Epidermal melanocyte (primary cell): ENCODE measurements around the gene MYRF.

Source experiments
- DNase-seq: peaks from one replicate; pipeline ENCODE4 v3.0.0; 2011; ENCODE audit warnings: low spot score; ENCODE audit not compliant: insufficient read length

The MYRF gene

GRCh38 chr11:61757213-61757862, 4.9 kb downstream of the MYRF start:
- DNase-seq, result no peak

- DNase-seq, result no peak
These were observed 8.5 kb downstream of the MYRF start for GRCh38 chr11:61760946-61761345.

- DNase-seq, result no peak
These were observed 9.2 kb downstream of the MYRF start for GRCh38 chr11:61761440-61762222.

- no peak for DNase-seq
These were observed 9.8 kb downstream of the MYRF start for GRCh38 chr11:61762223-61762615.

- DNase-seq, result no peak
These were observed 10.4 kb downstream of the MYRF start for GRCh38 chr11:61762798-61763197.

GRCh38 chr11:61763930-61764605, 11.6 kb downstream of the MYRF start:
- DNase-seq, result no peak

GRCh38 chr11:61764606-61765260, 12.3 kb downstream of the MYRF start:
- no peak for DNase-seq

- DNase-seq, result no peak
These were observed 13.3 kb downstream of the MYRF start for GRCh38 chr11:61765550-61766253.

GRCh38 chr11:61766353-61766841, 14.0 kb downstream of the MYRF start:
- no peak for DNase-seq

GRCh38 chr11:61768376-61769076, 16.1 kb downstream of the MYRF start:
- no peak for DNase-seq

- DNase-seq, result no peak
These were observed 16.9 kb downstream of the MYRF start for GRCh38 chr11:61769169-61769920.

- DNase-seq, result no peak
These were observed 17.7 kb downstream of the MYRF start for GRCh38 chr11:61769946-61770683.

GRCh38 chr11:61771195-61771894, 18.9 kb downstream of the MYRF start:
- no peak for DNase-seq

- no peak for DNase-seq
These were observed 19.6 kb downstream of the MYRF start for GRCh38 chr11:61771985-61772455.

GRCh38 chr11:61773356-61773755, 20.9 kb downstream of the MYRF start:
- DNase-seq, result no peak

- DNase-seq, result no peak
These were observed 21.4 kb downstream of the MYRF start for GRCh38 chr11:61773809-61774208.

GRCh38 chr11:61774411-61774810, 22.0 kb downstream of the MYRF start:
- DNase-seq, result no peak

GRCh38 chr11:61775106-61775505, 22.7 kb downstream of the MYRF start:
- no peak for DNase-seq
